Measurements from ENCODE around the gene ZYG11A.
"Not testable (repeated sequence)": the region's sequence is repeated elsewhere in the genome, so short reads cannot be mapped to it uniquely, and the experiment has no call there.

Gene ZYG11A

GRCh38 chr1:52801011-52801410, 41.5 kb upstream of the ZYG11A start:
- H3K9me2 ChIP-seq (replicated peaks; ENCODE audit: control insufficient read depth, low read length): no peaks in the 10 kb centered on the region
- no peaks in the 10 kb centered on the region for H3K27me3 ChIP-seq (ENCODE audit: control insufficient read depth, low read length)
- H4K20me1 ChIP-seq (ENCODE audit: control insufficient read depth, insufficient read depth, low read depth, low read length): no peaks in the 10 kb centered on the region
- H3K36me3 ChIP-seq (ENCODE audit: control insufficient read depth, low read length): peaks cover 8% of the 10 kb centered on the region
- TF ChIP-seq EZH2phosphoT487 (IDR thresholded peaks at IDR 0.05; ENCODE audit: borderline replicate concordance, low read length) (no peak), CTCF (IDR thresholded peaks at IDR 0.05; ENCODE audit: low read depth, low read length, poor library complexity, severe bottlenecking) (no peak)
- no peak overlapping the region for H3K4me2 ChIP-seq (ENCODE audit: low read length)
- no peaks in the 10 kb centered on the region for H3K79me2 ChIP-seq (ENCODE audit: control insufficient read depth, low read length)
- no peak overlapping the region for H3K27ac ChIP-seq (ENCODE audit: low read depth, low read length)
- no peaks in the 10 kb centered on the region for H3K9me3 ChIP-seq (ENCODE audit: control insufficient read depth, insufficient read depth, low read length)
- H3F3A ChIP-seq (ENCODE audit: control insufficient read depth, insufficient read depth): no peaks in the 10 kb centered on the region
- H3K4me1 ChIP-seq (ENCODE audit: control insufficient read depth, low read length): no peaks in the 10 kb centered on the region
- H3K4me3 ChIP-seq (ENCODE audit: low read length): no peak overlapping the region

- not testable (repeated sequence) for H4K20me1 ChIP-seq (ENCODE audit: control insufficient read depth, insufficient read depth, low read depth, low read length); H3K4me3 ChIP-seq (ENCODE audit: low read length); H3K36me3 ChIP-seq (ENCODE audit: control insufficient read depth, low read length); H3F3A ChIP-seq (ENCODE audit: control insufficient read depth, insufficient read depth); H3K9me2 ChIP-seq (replicated peaks; ENCODE audit: control insufficient read depth, low read length); H3K4me2 ChIP-seq (ENCODE audit: low read length); H3K79me2 ChIP-seq (ENCODE audit: control insufficient read depth, low read length); H3K4me1 ChIP-seq (ENCODE audit: control insufficient read depth, low read length); H3K27ac ChIP-seq (ENCODE audit: low read depth, low read length); H3K27me3 ChIP-seq (ENCODE audit: control insufficient read depth, low read length); H3K9me3 ChIP-seq (ENCODE audit: control insufficient read depth, insufficient read depth, low read length)
These were observed 38.5 kb upstream of the ZYG11A start for GRCh38 chr1:52804083-52804482.

GRCh38 chr1:52814465-52814864, 28.1 kb upstream of the ZYG11A start:
- H3K27me3 ChIP-seq (ENCODE audit: control insufficient read depth, low read length): no peaks in the 10 kb centered on the region
- H3K4me1 ChIP-seq (ENCODE audit: control insufficient read depth, low read length): no peaks in the 10 kb centered on the region
- no peaks in the 10 kb centered on the region for H3K79me2 ChIP-seq (ENCODE audit: control insufficient read depth, low read length)
- no peak overlapping the region for H3K4me2 ChIP-seq (ENCODE audit: low read length)
- H3F3A ChIP-seq (ENCODE audit: control insufficient read depth, insufficient read depth): no peaks in the 10 kb centered on the region
- no peak for TF ChIP-seq EZH2phosphoT487 (IDR thresholded peaks at IDR 0.05; ENCODE audit: borderline replicate concordance, low read length)
- no peak for TF ChIP-seq CTCF (IDR thresholded peaks at IDR 0.05; ENCODE audit: low read depth, low read length, poor library complexity, severe bottlenecking)
- H3K9me2 ChIP-seq (replicated peaks; ENCODE audit: control insufficient read depth, low read length): no peaks in the 10 kb centered on the region
- no peak overlapping the region for H3K4me3 ChIP-seq (ENCODE audit: low read length)
- no peaks in the 10 kb centered on the region for H4K20me1 ChIP-seq (ENCODE audit: control insufficient read depth, insufficient read depth, low read depth, low read length)
- H3K36me3 ChIP-seq (ENCODE audit: control insufficient read depth, low read length): no peaks in the 10 kb centered on the region
- no peak overlapping the region for H3K27ac ChIP-seq (ENCODE audit: low read depth, low read length)
- H3K9me3 ChIP-seq (ENCODE audit: control insufficient read depth, insufficient read depth, low read length): no peaks in the 10 kb centered on the region

GRCh38 chr1:52820830-52821229, 21.7 kb upstream of the ZYG11A start:
- H3K4me3 ChIP-seq (ENCODE audit: low read length): not testable (repeated sequence)

More at GRCh38 chr1:52820830-52821229, 21.7 kb upstream of the ZYG11A start:
- not testable (repeated sequence) for H3K4me1 ChIP-seq (ENCODE audit: control insufficient read depth, low read length); H4K20me1 ChIP-seq (ENCODE audit: control insufficient read depth, insufficient read depth, low read depth, low read length); H3K9me2 ChIP-seq (replicated peaks; ENCODE audit: control insufficient read depth, low read length); H3F3A ChIP-seq (ENCODE audit: control insufficient read depth, insufficient read depth); H3K4me2 ChIP-seq (ENCODE audit: low read length); H3K27ac ChIP-seq (ENCODE audit: low read depth, low read length); H3K27me3 ChIP-seq (ENCODE audit: control insufficient read depth, low read length); H3K36me3 ChIP-seq (ENCODE audit: control insufficient read depth, low read length); H3K79me2 ChIP-seq (ENCODE audit: control insufficient read depth, low read length); H3K9me3 ChIP-seq (ENCODE audit: control insufficient read depth, insufficient read depth, low read length)
